K562 (cell line): ENCODE measurements around the gene PAF1. TPM values are rescaled to one million over a fixed set of nuclear protein-coding genes. Genes with fewer than 3 reads are reported as not detected.

ENCODE experiments used
- ATAC-seq: fragments of 200-7000 bp; cut with Tn5 transposase; 3 replicates; pipeline ENCODE4 v1.9.1; 2020; ENCODE audit warnings: moderate library complexity
- BruUV-seq: library from RNA; stranded (reverse); fragments of 400-500 nt; replicated peaks from 2 replicates; lab custom pipeline; 2021; lab: Mats Ljungman, UMichigan
- CTCF ChIA-PET: fragments of 300-600 bp; formaldehyde crosslinking; extraction: SDS; loops from one replicate; lab custom pipeline; 2021; ENCODE audit warnings: low intra/inter-chr PET ratio; lab: Yijun Ruan, JAX
- POLR2A ChIA-PET: fragments of 300-600, 350-650 bp; sonication (Branson Sonifier 250); formaldehyde crosslinking; extraction: SDS; loops from one replicate; lab custom pipeline; 2021; ENCODE audit warnings: antibody characterized with exemption, inconsistent platforms; lab: Yijun Ruan, JAX
- DNase-seq, 4 experiments: peaks; one replicate each; pipeline versions ENCODE4 v3.0.0 to v3.0.0-alpha.2; 2011 to 2018; ENCODE audit warnings: low spot score in 3 of 4, mixed read lengths in 3 of 4; ENCODE audit errors: extremely low read depth in 1 of 4
- FAIRE-seq: peaks from 2 replicates; lab custom pipeline; 2011; peaks lifted over from hg19 to GRCh38; lab: Jason Lieb, UNC
- H2AFZ ChIP-seq: 2 replicates; pipeline ENCODE4 v1.6.0; 2011; ENCODE audit warnings: low read depth, low read length, control low read depth, inconsistent platforms
- H3K27ac ChIP-seq: fragments of 200-600 bp; 3 replicates; pipeline ENCODE4 v1.8.0; 2011; ENCODE audit warnings: low read depth, mild to moderate bottlenecking, control low read depth, inconsistent platforms, low read length, moderate library complexity, mixed read lengths; ENCODE audit errors: extremely low read depth
- H3K27me3 ChIP-seq, 2 experiments: fragments of 300-600 bp in 1 of 2; 2 replicates in 1 of 2; 3 replicates in 1 of 2; pipeline versions ENCODE4 v1.6.0 to v1.8.0; 2011; ENCODE audit warnings: inconsistent platforms in 2 of 2, low read length in 2 of 2, mild to moderate bottlenecking in 1 of 2, mixed read lengths in 1 of 2, moderate library complexity in 1 of 2; ENCODE audit not compliant: control insufficient read depth in 2 of 2, insufficient read depth in 2 of 2
- H3K36me3 ChIP-seq: fragments of 300-600 bp; 3 replicates; pipeline ENCODE4 v1.8.0; 2011; ENCODE audit warnings: mild to moderate bottlenecking, low read length, inconsistent platforms; ENCODE audit not compliant: control insufficient read depth, insufficient read depth
- H3K4me1 ChIP-seq, 2 experiments: fragments of 200-600 bp in 1 of 2; replicated peaks in 1 of 2; 2 replicates in 1 of 2; 3 replicates in 1 of 2; pipeline versions ENCODE4 v1.5.1 to v1.8.0; 2011; ENCODE audit warnings: inconsistent platforms in 2 of 2, low read length in 2 of 2, mild to moderate bottlenecking in 1 of 2, mixed read lengths in 1 of 2, moderate library complexity in 1 of 2; ENCODE audit not compliant: control insufficient read depth in 2 of 2, insufficient read depth in 2 of 2
- H3K4me2 ChIP-seq: 2 replicates; pipeline ENCODE4 v1.6.1; 2011; ENCODE audit warnings: low read length, control low read depth, inconsistent platforms, mixed read lengths; ENCODE audit not compliant: insufficient read depth
- H3K4me3 ChIP-seq: fragments of 200-600 bp; sonication (generic), shearing (Covaris generic); 2 replicates; pipeline ENCODE4 v1.5.1; 2016; ENCODE audit warnings: control low read depth, inconsistent platforms
- H3K79me2 ChIP-seq: fragments of 200-600 bp; 3 replicates; pipeline ENCODE4 v1.8.0; 2011; ENCODE audit warnings: low read length, inconsistent platforms; ENCODE audit not compliant: control insufficient read depth, insufficient read depth
- H3K9ac ChIP-seq, 2 experiments: 2 replicates each; pipeline versions ENCODE4 v1.6.0 to v1.6.1; 2011; ENCODE audit warnings: low read depth in 2 of 2, low read length in 2 of 2, control low read depth in 1 of 2, inconsistent platforms in 1 of 2, mild to moderate bottlenecking in 1 of 2, mixed read lengths in 1 of 2; ENCODE audit not compliant: insufficient read depth in 1 of 2
- H3K9me1 ChIP-seq: one replicate; pipeline ENCODE4 v1.6.0; 2011; ENCODE audit warnings: inconsistent platforms, mild to moderate bottlenecking, low read length, moderate library complexity; ENCODE audit not compliant: control insufficient read depth, insufficient read depth
- H3K9me3 ChIP-seq: replicated peaks from 2 replicates; pipeline ENCODE4 v1.5.1; 2011; ENCODE audit warnings: low read depth, low read length, inconsistent platforms; ENCODE audit not compliant: control insufficient read depth, insufficient read depth
- H4K20me1 ChIP-seq: replicated peaks from 2 replicates; pipeline ENCODE4 v1.6.1; 2011; ENCODE audit warnings: low read length, inconsistent platforms, mixed read lengths; ENCODE audit not compliant: control insufficient read depth, insufficient read depth
- AFF1 ChIP-seq, 2 experiments: fragments of 450-650 bp; IDR thresholded peaks; 2 replicates each; pipeline ENCODE4 v1.6.1; 2018; ENCODE audit warnings: mild to moderate bottlenecking in 2 of 2, low read depth in 1 of 2; ENCODE audit not compliant: partially characterized antibody in 2 of 2
- CEBPB ChIP-seq: fragments of 450-650 bp; IDR thresholded peaks from 2 replicates; pipeline ENCODE4 v1.6.1; 2016; ENCODE audit warnings: missing genetic modification characterization, missing compliant biosample characterization
- FIP1L1 ChIP-seq: fragments of 200-400 bp; formaldehyde crosslinking; IDR thresholded peaks from 2 replicates; pipeline ENCODE4 v1.6.1; 2018; ENCODE audit warnings: mild to moderate bottlenecking, low read depth, low read length; ENCODE audit not compliant: poor library complexity, severe bottlenecking
- RBFOX2 ChIP-seq: fragments of 200-400 bp; formaldehyde crosslinking; IDR thresholded peaks from 2 replicates; pipeline ENCODE4 v1.6.1; 2017; ENCODE audit warnings: low read depth, mild to moderate bottlenecking, low read length, moderate library complexity
- SIN3A ChIP-seq, 2 experiments: fragments of 150-350 bp in 1 of 2; IDR thresholded peaks; 2 replicates each; pipeline ENCODE4 v1.6.1; 2011 to 2016; ENCODE audit warnings: borderline replicate concordance in 2 of 2, low read depth in 2 of 2, low read length in 2 of 2, mild to moderate bottlenecking in 2 of 2, moderate library complexity in 2 of 2; ENCODE audit not compliant: control insufficient read depth in 1 of 2
- STAT5B ChIP-seq: fragments of 250-450 bp; sonication (Bioruptor Pico); IDR thresholded peaks from 2 replicates; pipeline ENCODE4 v1.8.0; 2021; ENCODE audit warnings: mild to moderate bottlenecking, inconsistent platforms
- SUPT5H ChIP-seq: fragments of 450-650 bp; IDR thresholded peaks from 2 replicates; pipeline ENCODE4 v1.6.1; 2016
- ZBED1 ChIP-seq: IDR thresholded peaks from 2 replicates; pipeline ENCODE4 v1.6.1; 2014
- ZNF41 ChIP-seq: fragments of 250-450 bp; sonication (Bioruptor Pico); conservative IDR thresholded peaks from 2 replicates; pipeline ENCODE4 v1.4.0; 2020; ENCODE audit warnings: mild to moderate bottlenecking
- ZNF764 ChIP-seq: fragments of 250-450 bp; sonication (Bioruptor Pico); IDR thresholded peaks from 2 replicates; pipeline ENCODE4 v1.4.0; 2020; ENCODE audit warnings: low read depth, mild to moderate bottlenecking, moderate library complexity
- whole genome bisulfite sequencing: fragments of 100-300 bp; shearing (Covaris generic); methylation state at CpG from one replicate; pipeline ENCODE4 v1.1.6; 2016; ENCODE audit warnings: low coverage, mixed read lengths; ENCODE audit not compliant: insufficient coverage; ENCODE audit errors: missing lambda C conversion rate; 5-methylcytosine and 5-hydroxymethylcytosine counted together
- in situ Hi-C: fragments of 300-500 bp; cut with MboI; formaldehyde crosslinking; loops from 4 replicates; pipeline ENCODE4 v1.15.0; 2018; ENCODE audit warnings: inconsistent platforms, mixed read lengths
- intact Hi-C: fragments of 100-400 bp; cut with micrococcal nuclease; formaldehyde crosslinking; loops from 2 replicates; pipeline ENCODE4 v1.14.2; 2022
- polyA plus RNA-seq, 8 experiments: library from polyadenylated mRNA; depleted of rRNA in 4 of 8; stranded (reverse) in 5 of 8; unstranded in 3 of 8; fragments of >200 nt; fragmentation: Nextera tagmentation in 2 of 8; fragmentation: Illumina TruSeq in 1 of 8; extraction: Ambion mirVana in 2 of 8; extraction: Trizol in 1 of 8; gene quantifications; 2 replicates each; pipeline versions ENCODE4 v1.2.1 to v1.2.3, GENCODE V29; 2011 to 2014; ENCODE audit warnings: inconsistent platforms in 1 of 8, missing spikeins in 1 of 8
- total RNA-seq, 7 experiments: library from RNA; depleted of rRNA in 6 of 7; stranded (reverse); fragments of >200 nt in 6 of 7; fragmentation: Illumina TruSeq in 2 of 7; extraction: Trizol in 2 of 7; gene quantifications; 2 replicates each; pipeline versions ENCODE4 v1.2.1 to v1.2.3, GENCODE V29; 2011 to 2021; ENCODE audit warnings: low replicate concordance in 1 of 7
- TF ChIP-seq, protein P1 (sequence below): fragments of 450-650 bp; formaldehyde crosslinking; conservative IDR thresholded peaks from 2 replicates; pipeline ENCODE4 v1.4.0; 2022; ENCODE audit warnings: mild to moderate bottlenecking, missing genetic modification characterization

The PAF1 gene
- total and polyA plus RNA-seq, 9 of the 15 experiments (the other 6 are each of a cell fraction or from before 2014, with no cell fraction given), result 1.5 to 45.0 (median 33.8) TPM

- ATAC-seq (no peak), DNase-seq (no peak), FAIRE-seq (no peak)
- intact Hi-C loops (no loop called here), in situ Hi-C loops (no loop called here)
- WGBS, result 86% methylated on average over 20 of the region's 27 CpGs
- Histone ChIP-seq H3K79me2 (peaks cover 20% of the 10 kb centered on the region), H3K27me3 (no peaks in the 10 kb centered on the region), H3K36me3 (peaks cover 23% of the 10 kb centered on the region; the same call in 2 of the 3 replicates), H3K4me2 (no peak overlapping the region), H3K9me3 (no peaks in the 10 kb centered on the region), H2AFZ (no peak overlapping the region), H3K9ac (peak overlapping the region in 1 of 2 experiments; percentile 18; a peak in 2 of 4 replicates), H3K4me1 (peaks cover 12 to 45% of the 10 kb centered on the region in 2 experiments; a peak in 4 of 5 replicates), H3K9me1 (no peaks in the 10 kb centered on the region), H3K27ac (no peak overlapping the region), H4K20me1 (no peaks in the 10 kb centered on the region), H3K4me3 (no peak overlapping the region)
- CTCF ChIA-PET, result no interaction called here
- POLR2A ChIA-PET, result interaction anchor here (0.7 to 2.5 kb wide), 3 partner anchors 17 to 26 kb away, joined by 4 to 8 read pairs (median 7); partner anchors contain the start of genes PAF1 and RPS16
- no TSS peak for BruUV-seq
- TF ChIP-seq, protein P1, sequence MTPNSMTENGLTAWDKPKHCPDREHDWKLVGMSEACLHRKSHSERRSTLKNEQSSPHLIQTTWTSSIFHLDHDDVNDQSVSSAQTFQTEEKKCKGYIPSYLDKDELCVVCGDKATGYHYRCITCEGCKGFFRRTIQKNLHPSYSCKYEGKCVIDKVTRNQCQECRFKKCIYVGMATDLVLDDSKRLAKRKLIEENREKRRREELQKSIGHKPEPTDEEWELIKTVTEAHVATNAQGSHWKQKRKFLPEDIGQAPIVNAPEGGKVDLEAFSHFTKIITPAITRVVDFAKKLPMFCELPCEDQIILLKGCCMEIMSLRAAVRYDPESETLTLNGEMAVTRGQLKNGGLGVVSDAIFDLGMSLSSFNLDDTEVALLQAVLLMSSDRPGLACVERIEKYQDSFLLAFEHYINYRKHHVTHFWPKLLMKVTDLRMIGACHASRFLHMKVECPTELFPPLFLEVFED (CRISPR knock-in tag), result no peak
- TF ChIP-seq ZNF41 (CRISPR knock-in tag) (no peak), FIP1L1 (no peak), SUPT5H (0 out of 2 replicates have a peak, but pooled peaks have one; percentile 12), CEBPB (tag) (no peak), AFF1 (IDR thresholded peaks at IDR 0.05; ENCODE audit: low read depth in 1 of 2, partially characterized antibody in 2 of 2) (no peak), ZNF764 (CRISPR knock-in tag) (no peak), SIN3A (IDR thresholded peaks at IDR 0.05; ENCODE audit: borderline replicate concordance in 2 of 2, control insufficient read depth in 1 of 2, low read depth in 2 of 2, low read length in 2 of 2) (no peak), STAT5B (CRISPR knock-in tag) (no peak), RBFOX2 (0 out of 2 replicates have a peak, but pooled peaks have one; percentile 26), ZBED1 (no peak)
Observed at GRCh38 chr19:39416152-39417120, 25.5 kb upstream of the PAF1 start.
